OCI-LY3 (cell line): ENCODE measurements around the gene SLC2A8.

Experiments used
- CTCF ChIP-seq: fragments of 200-600, 300-600 bp; sonication (generic); IDR thresholded peaks from 2 replicates; pipeline ENCODE4 v1.5.1; 2014; ENCODE audit warnings: antibody characterized with exemption, low read length, low read depth
- EZH2phosphoT487 ChIP-seq: fragments of 200-600 bp; shearing (Covaris generic); IDR thresholded peaks from 2 replicates; pipeline ENCODE4 v1.6.1; 2018; ENCODE audit warnings: antibody characterized with exemption, mixed run types, low read depth

GRCh38 chr9:127386981-127387380 lies 10.0 kb upstream of the SLC2A8 start:
- TF ChIP-seq CTCF (no peak), EZH2phosphoT487 (no peak)
